Transverse colon (tissue), 4 donors: ENCODE data around the gene SAPCD2. TPM values are rescaled to one million over a fixed set of nuclear protein-coding genes. Genes with fewer than 3 reads are reported as not detected.

Experiments
- DNase-seq: peaks from one replicate; pipeline ENCODE4 v3.0.0-alpha.2; 2019
- H3K27ac ChIP-seq, 4 donors: fragments of 200-600 bp; sonication (generic); 2 replicates each; pipeline ENCODE4 v1.5.1; 2016 to 2018; ENCODE audit warnings: inconsistent platforms in 4 of 4
- H3K27me3 ChIP-seq: fragments of 200-600 bp; sonication (generic); 2 replicates; pipeline ENCODE4 v1.5.1; 2017; ENCODE audit warnings: inconsistent platforms
- H3K36me3 ChIP-seq, 4 donors: fragments of 200-600 bp; sonication (generic); 2 replicates each; pipeline ENCODE4 v1.5.1; 2017 to 2019; ENCODE audit warnings: inconsistent platforms in 4 of 4
- H3K4me1 ChIP-seq, 4 donors: fragments of 200-600 bp; sonication (generic); 2 replicates each; pipeline ENCODE4 v1.5.1; 2017 to 2020; ENCODE audit warnings: inconsistent platforms in 4 of 4
- H3K4me3 ChIP-seq, 4 donors: fragments of 200-600 bp; sonication (generic); 1 replicate in 1 of 4; 2 replicates in 3 of 4; pipeline versions ENCODE4 v1.5.1 to v1.6.1; 2017 to 2019; ENCODE audit warnings: inconsistent platforms in 4 of 4
- H3K9me3 ChIP-seq, 2 donors: fragments of 200-600 bp; sonication (generic); 2 replicates each; pipeline ENCODE4 v1.5.1; 2017 to 2019; ENCODE audit warnings: inconsistent platforms in 2 of 2
- EP300 ChIP-seq: sonication (generic); formaldehyde crosslinking; IDR thresholded peaks from one replicate; pipeline ENCODE4 v1.6.1; 2017; ENCODE audit warnings: antibody characterized with exemption, low read depth
- POLR2A ChIP-seq: fragments of 450-650 bp; IDR thresholded peaks from one replicate; pipeline ENCODE4 v1.6.1; 2016; ENCODE audit warnings: antibody characterized with exemption, mild to moderate bottlenecking, moderate library complexity
- POLR2AphosphoS5 ChIP-seq, 3 donors: sonication (generic); formaldehyde crosslinking; IDR thresholded peaks; one replicate each; pipeline ENCODE4 v1.6.1; 2016; ENCODE audit warnings: antibody characterized with exemption in 3 of 3
- WGBS, 2 donors: methylation state at CpG; one replicate each; pipeline ENCODE4 v1.1.5; 2018; ENCODE audit warnings: low coverage in 1 of 2; 5-methylcytosine and 5-hydroxymethylcytosine counted together
- in situ Hi-C, 4 donors: fragments of 200-750 bp; cut with MboI; loops; one replicate each; pipeline versions ENCODE4 v1.15.0 to v1.15.1; 2017; ENCODE audit warnings: low sequenced_read_pairs in 3 of 4, low pct_ligation_motif_present in 1 of 4, low pct_unique_long_range_greater_than_20kb in 1 of 4
- intact Hi-C: fragments of 100-400 bp; cut with DNase I; formaldehyde crosslinking; loops from one replicate; pipeline ENCODE4 v1.15.1; 2023; ENCODE audit warnings: low total_unique reads
- total RNA-seq, 4 donors: library from RNA; depleted of rRNA; stranded (reverse); fragments of >200 nt; gene quantifications; one replicate each; pipeline ENCODE4 v1.1.0, GENCODE V29; 2016
- TF ChIP-seq, protein P1 (sequence below), 5 experiments: fragments of 200-600 bp in 3 of 5; fragments of 450-650 bp in 2 of 5; sonication (generic) in 3 of 5; IDR thresholded peaks; 1 replicate in 2 of 5; 2 replicates in 3 of 5; pipeline ENCODE4 v1.5.1; 2016 to 2017; ENCODE audit warnings: antibody characterized with exemption in 5 of 5, inconsistent platforms in 3 of 5, mild to moderate bottlenecking in 2 of 5, moderate library complexity in 1 of 5

Gene SAPCD2
- total RNA-seq, 4 donors from 2014 or later = 0.37 to 37.2 (median 3.3) TPM

DNA sequence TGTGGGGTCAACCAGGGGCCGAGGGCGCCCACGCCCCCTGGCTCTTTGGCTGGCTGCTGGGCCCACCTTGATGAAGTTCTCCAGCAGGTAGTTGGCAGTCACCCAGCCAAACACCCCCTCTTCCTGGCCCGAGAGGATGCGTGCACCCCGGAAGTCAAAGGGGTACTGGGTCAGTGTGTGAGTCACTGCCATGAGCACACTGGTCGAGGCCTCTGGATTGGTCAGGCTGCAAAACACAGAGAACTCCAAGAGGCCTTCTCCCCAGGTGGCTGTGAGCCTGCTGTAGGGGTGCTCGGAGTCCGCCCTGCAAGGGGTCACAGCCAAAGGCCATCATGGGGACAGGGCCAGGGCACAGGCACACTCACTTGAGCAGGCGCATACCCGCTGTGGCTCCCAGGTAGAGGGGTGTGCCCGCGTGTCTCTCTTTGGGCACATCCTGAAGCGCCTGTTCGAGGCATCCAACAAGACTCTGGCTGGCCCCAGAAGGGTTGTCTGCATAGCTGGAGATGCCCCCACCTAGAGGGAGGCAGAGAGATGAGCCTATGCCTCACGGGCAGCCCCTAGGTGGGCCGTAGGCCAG lies 19.1 kb downstream of the SAPCD2 start:
- TF ChIP-seq POLR2AphosphoS5 (IDR thresholded peaks at IDR 0.05) (no peak), POLR2A (no peak), EP300 (no peak)
- TF ChIP-seq, protein P1, sequence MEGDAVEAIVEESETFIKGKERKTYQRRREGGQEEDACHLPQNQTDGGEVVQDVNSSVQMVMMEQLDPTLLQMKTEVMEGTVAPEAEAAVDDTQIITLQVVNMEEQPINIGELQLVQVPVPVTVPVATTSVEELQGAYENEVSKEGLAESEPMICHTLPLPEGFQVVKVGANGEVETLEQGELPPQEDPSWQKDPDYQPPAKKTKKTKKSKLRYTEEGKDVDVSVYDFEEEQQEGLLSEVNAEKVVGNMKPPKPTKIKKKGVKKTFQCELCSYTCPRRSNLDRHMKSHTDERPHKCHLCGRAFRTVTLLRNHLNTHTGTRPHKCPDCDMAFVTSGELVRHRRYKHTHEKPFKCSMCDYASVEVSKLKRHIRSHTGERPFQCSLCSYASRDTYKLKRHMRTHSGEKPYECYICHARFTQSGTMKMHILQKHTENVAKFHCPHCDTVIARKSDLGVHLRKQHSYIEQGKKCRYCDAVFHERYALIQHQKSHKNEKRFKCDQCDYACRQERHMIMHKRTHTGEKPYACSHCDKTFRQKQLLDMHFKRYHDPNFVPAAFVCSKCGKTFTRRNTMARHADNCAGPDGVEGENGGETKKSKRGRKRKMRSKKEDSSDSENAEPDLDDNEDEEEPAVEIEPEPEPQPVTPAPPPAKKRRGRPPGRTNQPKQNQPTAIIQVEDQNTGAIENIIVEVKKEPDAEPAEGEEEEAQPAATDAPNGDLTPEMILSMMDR (IDR thresholded peaks at IDR 0.05) = no peak
- 88% methylated on average over 14 of the region's 17 CpGs; no CpG with 5 or more reads in 1 of the 2 donors for WGBS, 2 donors

DNA sequence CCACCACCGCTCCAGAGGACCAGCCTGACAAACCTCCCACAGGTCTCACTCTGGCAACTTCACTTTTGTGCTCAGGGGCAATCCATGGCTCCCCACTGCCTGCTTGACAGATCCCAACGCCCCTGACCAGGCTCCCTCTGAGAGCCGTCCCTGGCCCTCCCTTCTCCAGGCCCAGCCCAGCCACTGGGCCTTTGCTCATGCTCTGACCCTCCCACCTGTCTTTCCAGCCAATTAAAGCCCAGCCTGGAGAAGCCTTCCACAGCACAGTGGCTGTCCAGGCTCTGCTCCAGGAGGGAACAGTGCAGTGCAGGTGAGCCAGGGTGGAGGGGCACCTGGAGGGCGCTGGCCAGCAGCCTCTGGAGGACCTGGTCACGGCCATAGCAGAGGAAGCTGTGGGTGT lies 19.8 kb downstream of the SAPCD2 start:
- intact Hi-C loops = no loop called here
- no peaks in the 10 kb centered on the region for H3K36me3 ChIP-seq
- TF ChIP-seq, protein P1 (IDR thresholded peaks at IDR 0.05) = no peak
- TF ChIP-seq POLR2A = no peak
- no peak for TF ChIP-seq EP300
- TF ChIP-seq POLR2AphosphoS5 (IDR thresholded peaks at IDR 0.05) = no peak
- no peak for DNase-seq
- in situ Hi-C loops = no loop called here
- no peak overlapping the region for H3K27ac ChIP-seq
- H3K9me3 ChIP-seq = no peaks in the 10 kb centered on the region
- 60 to 70% methylated on average over 1 to 5 of the region's 5 CpGs for WGBS, 2 donors
- H3K4me3 ChIP-seq = no peak overlapping the region
- H3K27me3 ChIP-seq = peaks cover 71% of the 10 kb centered on the region
- H3K4me1 ChIP-seq = peaks cover 23 to 47% (median 38%) of the 10 kb centered on the region in 4 donors

More for the DNA sequence above, 19.1 kb downstream of the SAPCD2 start:
- Histone ChIP-seq H3K36me3 (no peaks in the 10 kb centered on the region), H3K9me3 (no peaks in the 10 kb centered on the region), H3K4me3 (no peak overlapping the region), H3K27ac (no peak overlapping the region), H3K27me3 (peaks cover 67% of the 10 kb centered on the region), H3K4me1 (peaks cover 25 to 49% (median 41%) of the 10 kb centered on the region in 4 donors)
- in situ Hi-C loops (no loop called here), intact Hi-C loops (no loop called here)
- DNase-seq = no peak

- in situ Hi-C loops = loop anchor here in 3 of 4 donors (10.0 to 25.0 kb wide), 2 partner anchors 262 to 265 kb away; partner anchors contain the start of genes CCDC183 (in 2 of the 3) and TMEM141 (in 2 of the 3)
- intact Hi-C loops = no loop called here
- H3K4me3 ChIP-seq = no peak overlapping the region
- no peaks in the 10 kb centered on the region for H3K9me3 ChIP-seq
- 50 to 55% methylated on average over 8 to 38 of the region's 38 CpGs for WGBS, 2 donors
- TF ChIP-seq, protein P1 (IDR thresholded peaks at IDR 0.05) = peak; percentile 44 to 66 (median 55)
- TF ChIP-seq POLR2AphosphoS5 (IDR thresholded peaks at IDR 0.05) = no peak
- H3K4me1 ChIP-seq = peaks cover 21 to 46% (median 38%) of the 10 kb centered on the region in 4 donors
- DNase-seq = peak; percentile 82
- H3K27me3 ChIP-seq = peaks cover 78% of the 10 kb centered on the region
- no peak overlapping the region for H3K27ac ChIP-seq
- no peaks in the 10 kb centered on the region for H3K36me3 ChIP-seq
Measured at GRCh38 chr9:137049544-137050449, 20.6 kb downstream of the SAPCD2 start.
